Peyer's patch (tissue), 4 donors: ENCODE measurements around the gene SMYD2.

ENCODE experiments used
- POLR2A ChIP-seq, 2 donors: fragments of 450-650 bp; IDR thresholded peaks; one replicate each; pipeline ENCODE4 v1.5.1; 2017; ENCODE audit warnings: antibody characterized with exemption in 2 of 2, mild to moderate bottlenecking in 2 of 2, moderate library complexity in 2 of 2
- TF ChIP-seq, protein P1 (sequence below), 6 experiments: fragments of 450-650 bp in 4 of 6; fragments of 200-600 bp in 2 of 6; sonication (generic) in 1 of 6; IDR thresholded peaks; one replicate each; pipeline ENCODE4 v1.5.1; 2017 to 2019; ENCODE audit warnings: antibody characterized with exemption in 6 of 6, mild to moderate bottlenecking in 3 of 6, moderate library complexity in 1 of 6

GRCh38 chr1:214305164-214305751 lies 24.3 kb downstream of the SMYD2 start:
- TF ChIP-seq, protein P1, sequence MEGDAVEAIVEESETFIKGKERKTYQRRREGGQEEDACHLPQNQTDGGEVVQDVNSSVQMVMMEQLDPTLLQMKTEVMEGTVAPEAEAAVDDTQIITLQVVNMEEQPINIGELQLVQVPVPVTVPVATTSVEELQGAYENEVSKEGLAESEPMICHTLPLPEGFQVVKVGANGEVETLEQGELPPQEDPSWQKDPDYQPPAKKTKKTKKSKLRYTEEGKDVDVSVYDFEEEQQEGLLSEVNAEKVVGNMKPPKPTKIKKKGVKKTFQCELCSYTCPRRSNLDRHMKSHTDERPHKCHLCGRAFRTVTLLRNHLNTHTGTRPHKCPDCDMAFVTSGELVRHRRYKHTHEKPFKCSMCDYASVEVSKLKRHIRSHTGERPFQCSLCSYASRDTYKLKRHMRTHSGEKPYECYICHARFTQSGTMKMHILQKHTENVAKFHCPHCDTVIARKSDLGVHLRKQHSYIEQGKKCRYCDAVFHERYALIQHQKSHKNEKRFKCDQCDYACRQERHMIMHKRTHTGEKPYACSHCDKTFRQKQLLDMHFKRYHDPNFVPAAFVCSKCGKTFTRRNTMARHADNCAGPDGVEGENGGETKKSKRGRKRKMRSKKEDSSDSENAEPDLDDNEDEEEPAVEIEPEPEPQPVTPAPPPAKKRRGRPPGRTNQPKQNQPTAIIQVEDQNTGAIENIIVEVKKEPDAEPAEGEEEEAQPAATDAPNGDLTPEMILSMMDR (IDR thresholded peaks at IDR 0.05), result no peak
- TF ChIP-seq POLR2A (IDR thresholded peaks at IDR 0.05), result no peak
